DMS153 (cell line): ENCODE measurements around the gene MBD3L5.
"Not testable (repeated sequence)": the region's sequence is repeated elsewhere in the genome, so short reads cannot be mapped to it uniquely, and the experiment has no call there.

Source experiments
- DNase-seq: peaks from one replicate; lab custom pipeline; 2025; lab: John Stamatoyannopoulos, UW

The MBD3L5 gene

GRCh38 chr19:7030278-7030677 is at the start of gene MBD3L5:
Gene MBD3L5 (plus strand): TSS chr19:7030578. CDS start chr19:7030612, 34 bp downstream.
- DNase-seq: not testable (repeated sequence)

DNA sequence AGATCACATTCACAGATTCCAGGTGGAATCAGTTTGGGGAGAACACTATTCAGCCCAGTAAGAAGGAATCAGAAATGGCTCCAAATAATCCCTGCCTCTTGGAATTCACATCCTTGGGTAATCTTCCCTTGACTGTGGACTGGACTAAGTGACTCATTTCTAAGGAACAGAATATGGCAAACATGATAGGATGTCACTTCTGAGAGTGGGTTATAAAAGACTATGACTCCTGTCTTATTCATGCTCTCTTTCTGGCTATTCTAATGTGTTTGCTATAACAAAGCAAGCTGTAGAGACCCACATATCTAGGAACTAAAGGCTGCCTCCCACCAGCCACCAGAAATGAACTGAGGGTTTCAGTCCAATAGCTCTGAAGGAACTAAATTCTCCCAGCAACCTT is 46.9 kb upstream of the MBD3L5 start:
- DNase-seq: no peak

GRCh38 chr19:6987850-6988249 is 42.5 kb upstream of the MBD3L5 start:
- DNase-seq: no peak

DNA sequence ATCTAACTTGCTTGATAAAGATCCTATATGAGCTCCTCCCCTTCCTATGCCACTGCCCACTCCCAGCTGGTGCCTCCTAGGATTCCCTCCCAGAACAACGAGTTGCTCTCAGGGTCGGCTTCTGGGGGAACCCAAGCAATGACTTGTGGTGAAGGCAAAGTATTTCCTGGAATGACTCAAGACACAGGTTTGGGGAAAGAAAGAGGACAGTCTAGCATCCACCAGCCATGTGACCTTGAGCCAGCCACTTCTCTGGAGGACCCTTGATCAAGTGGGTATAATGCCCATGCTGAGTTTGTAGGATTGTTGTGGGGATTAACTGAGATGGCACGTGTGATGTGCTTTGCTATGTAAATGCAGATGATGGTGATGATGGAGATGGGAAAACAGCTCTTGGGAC is 42.1 kb upstream of the MBD3L5 start:
- no peak for DNase-seq

- DNase-seq: no peak
These were observed 35.3 kb upstream of the MBD3L5 start for GRCh38 chr19:6995054-6995453.

GRCh38 chr19:6996810-6997209 is 33.6 kb upstream of the MBD3L5 start:
- DNase-seq: no peak

- no peak for DNase-seq
These were observed 32.5 kb upstream of the MBD3L5 start for GRCh38 chr19:6997679-6998445.

DNA sequence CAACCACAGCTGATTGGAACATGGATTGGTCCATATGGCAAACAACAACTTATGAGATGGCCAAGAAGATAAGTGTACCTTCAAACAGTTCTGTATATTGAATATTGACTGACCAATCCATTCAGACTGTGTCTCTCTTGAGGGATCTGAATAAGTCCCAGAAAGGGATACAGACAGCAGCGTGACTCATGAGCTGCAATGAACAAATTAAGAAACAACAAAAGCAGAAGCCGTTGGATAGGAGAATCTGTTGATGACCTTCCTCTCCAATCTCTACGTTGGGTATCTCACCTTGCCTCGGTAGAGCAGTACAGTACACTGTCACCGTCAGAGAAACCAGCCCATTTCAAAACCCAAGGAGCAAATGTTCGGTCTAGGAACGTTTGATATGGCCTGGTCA is 30.4 kb upstream of the MBD3L5 start:
- no peak for DNase-seq

GRCh38 chr19:7000333-7000732 is 30.0 kb upstream of the MBD3L5 start:
- DNase-seq: no peak

- DNase-seq: no peak
These were observed 29.6 kb upstream of the MBD3L5 start for GRCh38 chr19:7000816-7001215.

DNA sequence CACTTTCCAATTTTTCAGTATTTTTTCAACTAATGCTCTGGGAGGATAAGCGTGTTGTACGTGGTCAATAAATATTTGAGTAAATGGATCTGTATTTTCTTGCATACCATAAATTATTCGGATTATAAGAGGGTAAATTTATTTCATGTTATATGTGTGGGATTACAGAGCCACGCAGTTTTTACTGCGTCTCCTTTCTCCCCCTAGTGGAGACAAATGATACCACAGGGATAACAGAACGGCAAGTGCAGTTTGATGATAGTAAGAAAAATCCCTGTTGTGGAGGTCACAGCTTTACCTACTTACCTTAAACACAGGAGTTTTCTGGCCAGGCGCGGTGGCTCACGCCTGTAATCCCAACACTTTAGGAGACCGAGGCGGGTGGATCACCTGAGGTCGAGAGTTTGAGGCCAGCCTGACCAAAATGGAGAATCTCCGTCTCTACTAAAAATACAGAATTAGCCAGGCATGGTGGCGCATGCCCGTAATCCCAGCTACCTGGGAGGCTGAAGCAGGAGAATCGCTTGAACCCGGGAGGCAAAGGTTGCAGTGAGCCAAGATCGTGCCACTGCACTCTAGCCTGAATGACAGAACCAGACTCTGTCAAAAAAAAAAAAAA is 26.0 kb upstream of the MBD3L5 start:
- DNase-seq: no peak

DNA sequence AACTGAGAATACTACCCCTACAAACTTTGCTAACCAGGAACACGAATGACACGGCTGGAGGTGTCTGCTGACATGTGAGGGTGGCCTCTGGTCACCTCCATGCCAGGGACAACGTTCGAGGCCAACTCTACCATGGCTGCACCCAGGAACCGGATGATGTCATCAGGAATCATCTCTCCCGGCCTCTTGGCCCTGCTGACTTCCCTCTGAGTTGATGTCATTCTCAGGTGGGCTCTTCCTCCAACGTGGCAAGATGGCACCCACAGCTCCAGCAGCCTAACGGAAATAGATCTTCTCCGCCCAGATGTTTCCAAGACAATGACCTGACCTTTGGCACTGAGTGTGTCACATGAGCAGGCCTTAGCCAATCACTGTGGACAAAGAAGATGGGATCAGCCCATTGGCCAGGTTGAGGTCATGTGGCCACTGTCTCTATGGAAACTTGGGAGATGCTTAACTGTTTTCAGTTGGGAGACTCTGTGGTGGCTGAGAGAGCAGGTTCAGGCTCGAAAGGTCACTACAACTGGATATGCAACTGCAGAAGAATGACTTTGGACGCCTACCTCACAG is 24.2 kb upstream of the MBD3L5 start:
- DNase-seq: no peak

- DNase-seq: no peak
These were observed 22.5 kb upstream of the MBD3L5 start for GRCh38 chr19:7007859-7008258.

GRCh38 chr19:7010722-7011593 is 19.4 kb upstream of the MBD3L5 start:
- no peak for DNase-seq

- DNase-seq: no peak
These were observed 16.7 kb upstream of the MBD3L5 start for GRCh38 chr19:7013678-7014077.

DNA sequence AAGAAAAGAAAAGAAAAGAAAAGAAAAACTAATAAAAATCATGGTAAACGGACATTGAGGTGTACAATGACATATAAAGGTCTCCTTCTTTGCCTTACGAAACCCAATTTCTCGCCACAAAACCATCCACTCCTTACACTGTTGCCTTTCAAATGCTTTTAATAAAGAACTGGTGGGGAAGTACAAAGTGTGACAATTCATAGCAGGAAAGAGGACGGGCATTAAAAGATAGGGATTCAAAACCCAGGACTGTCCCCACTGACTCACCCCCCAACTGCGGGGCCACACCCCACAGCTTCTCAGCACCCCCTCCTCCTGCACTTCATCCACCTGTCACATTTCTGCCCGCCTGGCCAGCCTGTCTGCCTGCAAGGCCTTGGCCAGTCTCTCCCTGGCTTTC is 11.6 kb upstream of the MBD3L5 start:
- no peak for DNase-seq

- DNase-seq: not testable (repeated sequence)
These were observed 9.0 kb upstream of the MBD3L5 start, which contains the start of gene MBD3L2B for GRCh38 chr19:7021331-7021730. Gene MBD3L2B (minus strand): TSS chr19:7021431. CDS start chr19:7021397, 34 bp downstream.

DNA sequence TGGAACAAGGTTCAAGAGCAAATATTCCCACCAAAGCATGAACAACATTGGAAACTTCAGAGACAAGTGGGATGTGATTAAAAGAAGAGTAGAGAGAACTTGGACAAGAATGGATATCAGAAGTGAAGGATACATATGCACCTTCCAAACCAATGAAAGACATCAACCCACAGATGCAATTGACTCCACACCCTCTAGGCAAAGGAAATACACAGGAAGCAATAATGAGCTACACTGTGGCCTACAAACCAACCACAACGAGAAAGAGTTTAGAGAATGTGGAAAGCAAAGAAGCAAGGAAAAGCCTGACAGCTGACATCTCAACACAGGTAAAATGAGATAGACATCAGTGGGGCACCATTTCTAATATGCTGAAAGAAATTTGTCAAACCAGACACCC is 1.6 kb upstream of the MBD3L5 start:
- not testable (repeated sequence) for DNase-seq

DNA sequence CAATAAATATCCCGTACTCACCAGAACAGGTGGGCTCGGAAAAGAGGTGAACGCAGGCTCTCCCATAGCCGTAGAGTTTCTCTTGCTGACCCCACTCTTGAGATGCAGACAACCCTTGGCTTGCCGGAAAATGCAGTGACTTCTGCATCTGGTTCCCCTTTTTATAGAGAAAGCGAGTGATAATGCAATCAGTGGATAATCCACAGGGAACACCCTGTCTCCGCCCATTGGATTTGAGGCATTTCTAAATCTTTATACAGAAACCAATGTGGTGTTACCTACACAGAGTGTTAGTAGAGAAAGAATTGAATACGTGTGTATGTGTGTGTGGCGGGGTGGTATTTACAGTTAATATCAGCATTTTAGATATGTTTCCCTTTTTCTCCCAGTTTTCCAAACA is 9.7 kb downstream of the MBD3L5 start, which contains the start of gene MBD3L4:
TSS of gene MBD3L4 (minus strand) at position 101 of the 400 bp plus-strand sequence. CDS start at position 66, 35 bp downstream.
- not testable (repeated sequence) for DNase-seq

- DNase-seq: not testable (repeated sequence)
These were observed 11.2 kb downstream of the MBD3L5 start for GRCh38 chr19:7041563-7041962.

GRCh38 chr19:7049021-7049420 is 18.6 kb downstream of the MBD3L5 start, which contains the start of gene MBD3L2:
Gene MBD3L2 (plus strand): TSS chr19:7049321. CDS start chr19:7049374, 53 bp downstream.
- not testable (repeated sequence) for DNase-seq

DNA sequence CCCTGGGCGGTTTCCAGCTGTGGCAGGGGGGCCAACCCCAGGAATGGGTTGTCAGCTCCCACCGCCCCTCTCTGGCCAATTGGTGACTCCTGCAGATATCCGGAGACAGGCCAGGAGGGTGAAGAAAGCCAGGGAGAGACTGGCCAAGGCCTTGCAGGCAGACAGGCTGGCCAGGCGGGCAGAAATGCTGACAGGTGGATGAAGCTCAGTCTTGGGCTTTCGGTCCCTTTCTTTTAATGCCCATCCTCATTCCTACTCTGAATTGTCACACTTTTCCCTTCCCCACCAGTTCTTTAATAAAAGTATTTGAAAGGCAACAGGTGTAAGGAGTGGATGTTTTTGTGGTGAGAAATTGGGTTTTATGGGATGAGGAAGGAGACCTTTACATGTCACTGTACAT is 21.0 kb downstream of the MBD3L5 start:
- not testable (repeated sequence) for DNase-seq
